ENCODE results near the gene MSL3B.

Gene MSL3B

DNA sequence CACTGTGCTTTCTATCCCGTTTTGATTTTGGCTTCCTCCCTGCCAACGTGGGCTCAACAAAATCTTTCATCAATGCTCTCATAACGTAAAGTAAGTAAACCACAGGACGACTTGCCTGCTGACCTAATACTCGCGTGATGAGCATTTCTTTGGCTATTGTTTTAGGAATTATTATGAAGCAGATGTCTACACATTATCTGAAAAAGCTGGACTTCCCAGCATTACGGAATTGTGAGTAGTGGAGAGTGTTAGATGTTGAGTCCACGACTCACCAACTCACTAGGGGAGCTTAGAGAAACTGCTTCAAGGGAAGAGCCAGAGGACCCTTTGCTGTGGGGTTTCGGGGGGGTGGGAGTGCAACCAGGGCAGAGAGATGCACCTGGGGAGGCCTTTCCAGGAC, 35.8 kb downstream of the MSL3B start:
- no peak for DNase-seq

DNA sequence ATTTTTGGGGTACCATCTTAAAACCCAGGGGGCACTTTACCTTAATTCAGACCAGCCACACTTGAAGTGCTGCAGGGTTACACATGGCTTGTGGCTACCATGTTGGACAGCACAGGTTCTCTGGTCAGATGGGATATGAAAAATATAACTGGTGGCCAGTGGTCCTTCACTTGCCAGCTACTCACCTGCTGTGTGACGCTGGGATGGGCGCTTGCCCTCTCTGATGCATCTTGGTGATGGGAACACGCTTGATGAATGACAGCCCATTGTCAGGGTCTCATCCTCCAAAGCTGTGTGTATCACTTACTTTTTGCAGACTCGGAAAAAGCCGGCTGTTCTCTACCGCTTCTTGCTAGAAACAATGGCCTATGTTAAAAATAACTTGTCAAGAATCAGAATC, 36.3 kb downstream of the MSL3B start:
- DNase-seq, result no peak

DNA sequence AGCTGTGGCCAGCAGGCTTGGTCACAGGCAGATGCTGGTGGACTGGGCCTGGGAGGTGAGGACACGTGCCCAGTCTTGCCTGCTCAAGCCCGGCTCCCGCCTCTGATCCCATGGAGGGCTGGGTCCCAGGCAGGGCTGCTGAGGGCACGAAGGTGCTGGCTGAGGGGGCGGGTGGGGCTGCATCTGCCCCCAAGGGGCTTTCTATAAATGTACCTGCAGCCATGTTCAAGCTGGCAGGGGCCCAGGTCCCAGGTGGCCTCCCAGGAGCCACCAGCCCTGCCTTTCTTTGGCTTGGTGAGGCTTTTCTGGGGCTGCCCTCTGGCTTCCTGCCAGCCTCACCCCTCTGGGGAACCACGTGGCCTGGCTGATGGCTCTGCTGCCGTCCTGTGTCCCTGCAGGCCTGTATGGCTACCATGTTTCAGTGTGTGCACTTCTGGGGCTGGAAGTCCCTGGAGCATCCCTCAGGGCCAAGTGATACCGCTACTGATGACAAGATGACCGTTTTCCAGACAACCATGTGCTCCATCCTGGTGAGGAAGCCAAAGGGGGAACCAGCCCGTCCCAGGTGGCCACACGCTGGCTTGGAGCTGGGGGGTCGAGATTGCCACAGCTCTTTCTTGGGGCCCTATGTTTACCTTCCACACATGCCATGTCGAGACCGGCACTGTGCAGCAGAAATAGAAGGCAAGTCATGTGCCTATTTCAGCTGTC, 37.0 kb downstream of the MSL3B start:
- DNase-seq, result no peak

DNA sequence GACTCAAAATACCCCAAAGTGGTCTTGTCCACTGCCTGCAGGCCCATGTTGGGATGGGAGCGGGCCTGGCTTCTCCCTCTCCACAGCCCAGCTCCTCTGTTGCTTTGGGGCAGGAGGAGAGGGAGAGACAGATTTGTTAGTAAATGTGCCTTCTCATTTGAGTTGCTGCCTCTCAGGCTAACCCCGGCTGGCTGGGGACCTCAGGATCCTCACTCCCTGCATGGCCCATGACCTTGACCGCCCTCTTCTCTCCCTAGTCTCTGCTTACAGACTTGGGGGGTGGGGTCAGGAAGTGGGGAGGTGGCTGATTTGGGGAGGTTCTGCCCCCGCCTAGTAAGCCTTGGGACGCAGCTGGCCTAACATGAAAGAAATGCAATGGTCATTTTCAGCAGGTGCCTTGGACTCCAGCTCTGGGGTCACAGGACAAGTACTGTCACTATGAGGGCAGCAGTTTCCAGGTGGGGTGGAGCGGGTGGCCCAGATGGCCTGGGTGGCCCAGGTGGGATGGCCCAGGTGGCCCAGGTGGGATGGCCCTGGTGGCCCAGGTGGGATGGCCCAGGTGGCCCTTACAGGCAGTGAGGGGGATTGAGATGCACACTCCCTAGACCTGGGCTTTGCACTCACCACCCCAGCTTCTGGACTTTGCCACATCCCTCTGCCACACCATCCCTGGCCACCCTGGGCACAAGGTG, 37.9 kb downstream of the MSL3B start:
- DNase-seq, result no peak

DNA sequence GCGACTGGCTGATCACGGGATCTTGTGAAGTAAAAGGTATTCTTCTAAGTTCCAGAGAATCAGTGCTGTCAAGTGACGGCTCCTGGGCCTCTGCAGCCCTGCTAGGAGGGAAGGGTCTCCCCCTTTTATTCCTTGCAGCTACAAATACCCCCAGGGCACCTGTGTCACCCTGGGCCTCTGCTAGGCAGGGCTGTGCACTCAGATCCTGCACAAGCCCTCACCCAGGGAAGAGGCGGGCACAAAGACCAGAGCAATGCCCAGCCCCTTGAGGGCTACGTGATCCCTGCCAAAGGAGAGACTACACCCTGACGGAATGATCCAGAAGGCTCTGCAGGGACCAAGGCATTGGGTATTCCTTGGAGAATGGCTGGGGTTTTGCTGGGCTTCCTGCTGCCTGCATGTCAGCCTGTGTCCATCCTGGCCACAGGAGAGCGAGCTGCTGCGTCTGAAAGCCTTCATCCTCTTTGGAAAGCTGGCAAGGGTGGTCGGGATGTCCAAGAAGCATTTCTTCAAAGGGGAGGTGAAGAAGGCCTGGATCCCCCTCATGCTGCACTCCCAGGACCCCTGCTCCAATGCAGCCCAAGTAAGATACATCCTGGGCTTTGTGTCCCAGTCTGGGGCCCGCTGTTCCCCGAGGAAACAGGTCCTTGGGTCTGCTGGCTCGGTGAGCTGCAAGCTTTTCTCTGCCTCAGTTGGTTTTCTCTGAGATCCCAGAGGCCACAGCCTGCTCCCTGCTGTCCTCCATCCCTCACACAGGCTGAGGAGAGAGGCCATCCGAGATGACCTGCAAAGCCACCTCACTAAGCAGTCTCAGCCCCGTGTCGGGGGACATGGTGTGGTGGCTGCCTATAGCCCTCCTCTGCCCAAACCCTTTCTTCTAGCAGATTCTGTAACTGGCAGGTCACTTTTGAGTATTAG, 38.7 kb downstream of the MSL3B start:
- no peak for DNase-seq

DNA sequence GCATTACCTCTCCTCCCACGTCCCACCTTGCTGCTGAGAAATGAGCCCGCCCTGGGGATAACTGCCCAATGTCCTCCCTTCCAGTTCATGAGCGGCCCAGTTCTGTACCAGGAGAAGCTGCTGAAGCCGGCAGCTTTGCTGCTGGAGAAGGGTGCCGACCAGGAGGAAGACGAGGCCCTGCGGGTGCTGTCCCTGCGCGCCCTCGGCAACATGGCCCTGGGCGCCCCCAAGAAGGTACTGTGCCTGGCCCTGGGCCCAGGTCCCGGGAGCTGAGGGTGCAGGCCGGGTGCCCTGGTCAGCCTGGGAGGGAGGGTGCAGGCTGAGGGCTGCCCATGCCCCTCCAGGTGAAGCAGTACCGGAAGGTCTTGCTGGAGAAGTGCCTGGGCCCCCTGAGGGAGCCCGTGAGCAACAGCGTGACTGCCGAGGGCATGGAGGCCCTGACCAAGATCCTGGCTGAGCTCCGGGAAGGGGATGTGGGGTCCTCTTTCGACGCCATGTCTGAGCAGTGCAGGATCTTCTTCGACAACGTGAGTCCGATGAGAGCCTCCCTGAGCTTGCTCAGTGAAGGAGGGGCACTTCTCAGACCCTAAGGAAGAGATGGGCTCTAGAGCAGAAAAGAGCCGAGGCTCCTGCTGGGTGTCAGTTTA, 39.5 kb downstream of the MSL3B start:
- DNase-seq, result no peak

DNA sequence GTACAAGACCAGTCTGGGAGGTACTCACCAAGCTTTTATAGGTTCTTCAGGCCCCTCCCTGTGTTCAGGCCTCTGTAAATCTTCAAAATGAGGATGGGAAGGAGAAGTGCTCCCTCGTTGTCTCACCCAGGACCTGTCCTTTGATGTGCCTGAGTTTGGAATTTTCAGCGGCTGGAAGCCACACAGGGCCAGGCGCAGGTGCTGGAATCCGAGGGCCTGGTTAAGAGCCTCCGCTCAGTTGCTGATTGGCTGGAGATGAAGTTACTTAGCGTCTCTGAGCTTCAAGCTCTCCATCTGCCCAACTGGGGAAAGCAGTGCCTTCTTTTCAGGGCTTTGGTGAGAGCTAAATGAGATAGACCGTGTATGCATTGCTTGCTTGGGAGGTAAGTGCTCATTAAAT, 43.8 kb downstream of the MSL3B start:
- no peak for DNase-seq

DNA sequence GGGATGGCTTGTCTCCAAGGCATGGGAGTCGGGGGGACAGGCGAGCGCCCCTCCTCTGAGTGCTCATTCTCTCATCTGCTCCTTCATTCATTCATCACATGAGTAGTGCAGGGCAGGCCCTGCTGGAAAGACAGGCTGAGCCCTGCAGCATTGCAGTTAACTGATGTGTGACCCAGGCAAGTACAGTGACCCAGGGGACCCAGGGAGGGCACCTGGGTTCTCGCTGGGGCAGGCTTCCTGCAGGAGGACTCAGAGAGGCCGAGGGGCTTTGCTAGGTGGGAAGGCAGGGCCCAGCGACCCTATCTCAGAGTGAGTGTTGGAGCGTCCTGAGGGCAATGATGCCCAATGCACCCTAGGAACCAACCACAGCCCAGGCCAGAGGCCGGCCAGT, 44.5 kb downstream of the MSL3B start:
- DNase-seq, result no peak

DNA sequence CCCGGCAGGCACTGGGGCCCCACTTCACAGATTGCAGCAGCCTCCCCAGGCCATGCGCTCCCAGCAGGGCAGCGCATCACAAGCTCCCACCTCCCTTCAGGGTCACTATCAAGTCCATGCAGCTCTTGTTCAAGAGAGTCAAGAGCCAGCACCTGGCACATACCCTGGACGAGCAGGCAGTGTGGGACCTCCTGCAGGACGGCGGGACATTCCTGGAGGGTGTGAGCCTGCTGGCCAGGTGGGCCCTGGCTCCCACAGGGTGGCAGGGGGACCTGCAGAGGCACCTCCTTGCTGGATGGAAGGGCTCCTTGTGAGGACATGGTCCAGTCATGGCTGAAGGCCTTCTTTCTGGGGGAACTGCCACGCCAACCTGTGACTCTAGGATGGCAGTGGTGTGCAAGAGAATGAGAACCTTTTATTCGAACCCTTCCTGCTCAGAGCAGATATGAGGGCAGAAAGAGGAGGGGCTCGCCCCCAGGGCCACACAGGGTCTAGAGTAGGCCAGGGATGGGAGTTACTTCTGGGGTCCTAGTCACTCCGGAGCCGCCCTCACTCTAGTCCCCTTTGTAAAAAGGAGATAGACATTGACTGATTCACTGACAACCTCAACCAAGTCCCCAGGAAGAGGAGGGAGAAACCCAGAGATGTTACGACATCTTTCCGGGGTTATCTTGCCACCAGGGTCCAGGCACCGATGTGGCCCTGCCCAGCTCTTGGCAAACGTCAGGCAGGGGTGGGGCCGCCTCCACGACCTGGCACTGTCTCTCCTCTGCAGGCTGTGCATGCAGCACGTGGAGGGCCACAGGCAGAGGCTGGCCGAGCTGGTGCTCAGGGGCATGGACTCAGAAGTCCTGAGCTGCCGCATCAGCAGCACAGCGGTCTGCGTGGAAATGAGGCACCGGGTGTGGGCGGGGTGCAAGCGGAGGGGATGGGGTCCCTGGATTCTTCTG, 45.1 kb downstream of the MSL3B start:
- DNase-seq, result no peak

DNA sequence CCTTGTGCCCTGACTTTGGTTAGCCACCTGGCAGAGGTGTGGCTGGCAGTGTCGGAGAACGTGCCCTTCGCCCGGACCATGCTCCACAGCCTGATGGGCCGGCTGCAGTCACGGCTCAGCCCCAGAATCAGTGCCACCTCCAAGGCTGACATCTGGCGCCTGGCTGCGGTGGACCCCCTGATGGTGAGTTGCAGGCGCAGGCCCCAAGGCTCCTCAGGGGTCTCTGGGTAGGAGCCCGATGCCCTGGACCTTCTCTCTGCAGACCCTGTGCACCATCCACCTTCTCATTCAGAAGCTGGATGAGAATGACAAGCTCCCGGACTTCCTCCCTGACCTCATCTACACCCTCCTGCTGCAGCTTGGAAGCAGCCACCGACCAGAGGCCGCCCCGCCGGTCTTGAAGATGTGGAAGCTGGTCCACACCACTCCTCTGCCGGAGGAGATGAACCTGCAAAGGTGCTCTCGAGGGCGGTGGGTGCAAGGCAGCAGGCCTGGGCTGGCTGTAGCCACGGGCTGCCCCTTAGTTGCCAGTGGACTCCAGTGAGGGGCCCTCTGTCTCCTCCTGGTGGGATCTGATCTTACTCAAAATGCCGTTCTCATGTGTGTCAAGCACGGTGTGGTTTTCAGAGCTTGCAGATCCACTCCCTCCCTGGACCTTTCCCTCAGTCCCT, 46.0 kb downstream of the MSL3B start:
- DNase-seq, result no peak

DNA sequence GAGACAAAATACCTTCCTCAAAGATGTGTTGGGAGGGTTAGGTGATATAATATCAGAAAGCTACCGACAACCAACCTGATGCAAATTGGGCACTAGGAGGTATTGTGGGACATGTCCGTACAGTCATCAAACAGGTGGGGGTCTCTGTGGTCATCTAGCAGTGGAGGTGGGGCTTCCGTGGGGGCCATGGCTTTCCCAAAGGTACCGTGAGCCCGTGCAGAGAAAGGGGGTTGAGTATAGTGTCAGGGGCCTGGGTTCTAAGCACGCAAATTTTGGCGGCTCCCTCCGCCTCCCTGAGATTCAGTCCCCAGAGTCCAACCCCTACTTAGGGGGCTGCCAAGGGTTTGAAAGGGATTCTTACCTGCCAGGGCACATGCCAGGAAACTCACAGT, 46.5 kb downstream of the MSL3B start:
- DNase-seq, result no peak

DNA sequence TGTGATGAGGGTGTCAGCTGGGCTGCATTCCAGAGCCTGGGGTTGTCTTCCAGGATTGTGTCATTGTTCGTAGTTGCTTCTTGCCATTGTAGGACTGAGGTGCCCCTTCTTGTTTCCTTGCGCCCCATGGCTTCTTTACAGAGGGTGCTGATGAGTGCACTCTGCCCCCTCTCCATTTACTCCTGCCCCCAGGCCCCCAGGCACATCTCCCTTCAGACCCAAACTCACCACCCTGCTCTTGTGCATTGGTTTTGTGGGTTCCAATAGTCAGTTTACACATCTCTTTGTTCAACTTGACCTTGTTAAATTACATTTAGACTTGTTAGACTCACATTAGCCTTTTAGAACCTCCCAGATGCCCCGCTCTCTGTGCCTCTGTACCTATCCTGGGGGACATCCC, 47.0 kb downstream of the MSL3B start:
- no peak for DNase-seq

DNA sequence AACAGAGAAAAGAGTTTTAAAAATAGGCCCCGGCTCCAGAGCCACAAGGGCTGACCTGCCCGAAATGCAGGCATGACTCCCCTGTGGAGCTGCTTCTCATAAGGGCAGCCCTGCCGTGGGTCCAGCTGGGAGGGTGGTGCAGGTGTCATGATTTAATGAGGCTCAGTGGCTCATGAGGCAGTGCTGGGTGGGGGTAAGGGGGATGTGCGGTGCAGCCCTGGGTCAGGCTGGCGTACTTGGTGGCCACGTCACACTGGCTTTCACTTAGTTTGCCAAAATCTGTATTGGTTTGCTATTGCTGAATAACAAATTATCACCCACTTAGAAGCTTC, 47.4 kb downstream of the MSL3B start:
- no peak for DNase-seq

DNA sequence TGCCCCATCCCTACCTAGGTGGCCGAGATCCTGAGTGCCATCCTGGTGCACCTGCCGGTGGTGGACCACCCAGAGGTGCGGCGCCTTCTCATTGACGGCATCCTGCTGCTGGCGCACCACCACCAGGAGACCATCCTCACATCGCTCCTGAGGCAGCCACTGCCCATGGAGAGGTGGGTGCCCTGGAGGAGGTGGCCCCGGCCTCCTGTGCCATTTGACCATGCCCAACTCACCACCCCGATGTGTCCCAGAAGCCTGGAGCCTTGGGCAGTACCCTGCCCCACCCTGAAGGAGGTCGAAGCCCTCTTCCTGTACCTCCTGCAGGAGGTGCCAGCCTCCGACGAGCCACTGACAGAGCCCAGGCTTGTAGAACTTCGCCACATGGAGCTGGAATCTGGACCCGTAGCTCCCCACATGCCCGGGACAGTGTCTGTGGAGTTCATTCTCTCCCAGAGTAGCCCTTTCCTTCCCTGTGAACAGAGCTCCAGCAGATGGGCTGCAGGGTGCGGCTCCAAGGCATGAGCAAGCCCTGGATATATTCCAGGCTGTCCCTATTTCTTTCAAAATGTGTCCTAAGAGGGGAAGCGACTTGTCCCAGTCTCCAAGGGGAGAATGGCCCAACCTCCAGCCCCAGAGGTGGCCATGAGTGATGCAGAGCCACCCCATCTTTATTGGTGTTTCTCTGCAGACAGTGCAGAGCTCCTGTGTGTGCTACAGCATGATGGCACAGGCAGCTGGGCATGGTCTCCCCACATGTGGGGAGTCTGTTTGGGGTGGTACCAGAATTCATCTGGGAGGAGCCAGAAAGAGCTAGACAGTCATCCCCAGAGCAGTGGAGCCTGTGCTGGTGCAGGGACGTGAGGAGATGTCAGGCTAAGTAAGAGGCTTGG, 48.1 kb downstream of the MSL3B start:
- no peak for DNase-seq

DNA sequence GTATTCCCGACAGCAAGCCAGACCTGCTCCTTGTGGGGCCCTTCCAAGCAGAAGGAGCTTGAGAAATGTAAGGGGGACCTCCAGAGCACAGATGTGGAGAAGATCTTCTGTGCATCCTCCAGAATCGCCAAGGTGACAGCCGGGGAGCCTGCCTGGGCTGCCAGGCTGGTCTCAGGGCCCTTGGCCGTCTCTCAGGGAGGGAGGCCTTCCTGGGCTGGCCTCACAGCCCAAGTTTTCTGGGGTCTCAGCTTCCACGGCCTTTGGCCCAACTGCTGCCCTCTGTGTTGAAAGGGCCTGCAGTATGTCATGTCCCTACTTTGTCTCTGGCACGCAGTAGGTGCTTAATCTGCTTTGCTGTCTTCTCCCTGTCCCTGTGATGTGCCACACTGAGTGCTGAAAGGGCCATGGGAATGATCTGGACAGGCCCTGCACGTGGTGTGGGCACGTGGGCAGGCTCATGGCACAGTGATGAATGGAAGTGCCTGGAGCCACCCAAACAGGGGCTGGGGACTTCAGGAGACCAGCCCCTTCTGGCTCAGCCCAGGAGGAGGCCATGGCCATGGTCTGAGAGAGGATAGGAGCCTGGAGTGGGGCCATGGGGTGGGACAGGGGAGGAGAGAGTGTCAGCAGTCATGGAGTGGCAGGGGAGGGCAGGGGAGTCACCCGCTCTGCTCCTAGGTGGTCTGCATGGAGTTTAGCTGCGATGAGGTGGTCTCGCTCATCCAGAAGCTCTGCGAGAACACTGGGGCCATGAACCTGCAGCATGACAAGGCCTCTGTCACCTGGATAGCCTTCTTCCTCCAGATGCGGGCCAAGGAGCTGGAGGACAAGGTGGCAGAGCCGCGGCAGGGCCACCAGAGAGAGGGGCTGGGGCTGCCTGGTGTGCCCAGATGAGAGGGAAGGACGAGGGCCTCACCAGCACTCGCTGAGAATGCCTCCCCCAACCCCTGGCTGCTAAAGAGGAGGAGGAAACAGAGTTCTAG, 49.3 kb downstream of the MSL3B start:
- DNase-seq, result no peak

DNA sequence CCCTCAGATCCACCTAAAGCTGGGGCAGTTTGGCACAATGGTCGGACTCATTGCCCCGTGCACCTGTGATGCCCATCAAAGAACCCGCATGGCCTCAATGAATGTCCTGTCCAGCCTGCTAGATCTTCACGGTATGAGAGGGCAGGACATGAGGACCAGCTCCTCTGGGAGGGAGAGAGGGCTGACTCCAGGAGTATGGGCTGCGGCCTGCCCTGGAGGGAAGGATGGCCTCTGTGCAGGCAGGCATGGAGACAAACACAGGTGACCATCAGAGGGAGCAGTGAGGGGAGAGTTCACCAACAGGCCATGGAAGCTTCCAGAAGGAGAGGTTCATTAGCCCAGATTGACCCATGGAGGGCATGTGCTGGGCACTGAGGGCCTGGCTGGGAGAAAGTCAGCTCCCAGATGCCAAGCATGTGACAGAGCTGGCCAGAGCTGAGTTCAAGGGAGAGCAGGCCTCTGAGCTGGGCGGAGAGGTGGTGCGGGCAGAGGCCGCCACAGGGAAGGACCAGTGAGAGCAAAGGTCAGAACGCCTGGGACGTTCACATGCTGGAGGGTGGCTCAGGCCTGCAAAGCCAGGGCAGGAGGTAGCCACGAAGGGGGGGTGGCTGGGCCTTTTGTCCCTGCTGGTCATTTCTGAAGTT, 50.1 kb downstream of the MSL3B start:
- DNase-seq, result no peak

DNA sequence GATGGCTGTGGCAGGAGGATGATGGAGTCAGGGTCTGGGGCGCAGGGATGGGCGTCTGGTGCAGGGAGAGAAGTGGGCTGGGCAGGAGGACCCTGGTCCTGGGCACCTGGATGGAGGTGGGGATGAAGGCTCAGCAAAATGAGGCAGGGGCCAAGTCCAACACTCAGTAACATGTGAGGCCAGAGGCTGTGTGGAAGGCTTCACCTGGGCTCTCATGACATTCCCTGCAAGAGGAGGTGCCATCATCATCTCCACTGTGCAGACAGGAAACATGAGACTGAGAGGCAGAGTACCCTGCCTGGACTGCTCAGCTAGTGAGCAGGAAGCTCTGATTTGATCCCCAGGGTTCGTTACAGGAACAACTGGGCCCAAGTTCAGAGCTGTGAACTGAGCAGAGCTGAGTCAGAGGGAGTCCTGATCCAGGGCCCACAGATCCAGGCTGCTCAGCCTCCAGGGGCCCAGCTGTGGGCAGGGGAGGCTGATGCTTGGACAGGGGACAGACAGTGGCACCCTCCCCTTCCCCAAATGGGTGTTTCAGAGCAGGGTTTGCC, 50.8 kb downstream of the MSL3B start:
- DNase-seq, result no peak

DNA sequence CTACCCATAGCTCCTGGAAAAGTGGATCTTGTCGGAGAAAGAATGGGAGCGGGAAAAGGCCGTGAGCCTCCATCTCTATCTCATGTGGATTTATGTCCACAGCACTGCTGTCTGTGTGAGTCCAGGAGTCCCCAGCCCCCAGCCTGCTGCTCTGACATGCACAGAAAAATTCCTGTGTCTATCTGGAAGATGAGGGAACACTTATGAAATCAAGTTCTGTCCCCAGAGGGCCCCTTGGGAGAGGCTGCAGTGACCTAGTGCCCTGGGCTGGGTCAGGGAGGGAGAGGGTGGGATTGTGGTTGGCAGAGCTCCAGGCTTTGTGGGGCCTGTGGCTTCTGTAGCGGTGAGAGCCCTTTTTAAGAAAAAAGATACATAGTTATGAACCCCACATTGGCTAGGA, 51.4 kb downstream of the MSL3B start:
- DNase-seq, result no peak
